ENCODE results near the gene SSPN. TPM values are rescaled to one million over a fixed set of nuclear protein-coding genes. Genes with fewer than 3 reads are reported as not detected.

SSPN gene
- polyA plus RNA-seq, 4 donors: 0.67 to 4.7 (median 1.7) TPM

GRCh38 chr12:26239122-26239851 lies 43.9 kb downstream of the SSPN start:
- Histone ChIP-seq H3K27me3 (ENCODE audit: control insufficient read depth in 3 of 3, insufficient read depth in 3 of 3, low read length in 3 of 3) (no peaks in the 10 kb centered on the region), H3K36me3 (ENCODE audit: control insufficient read depth in 3 of 3, insufficient read depth in 2 of 3, low read depth in 1 of 3, low read length in 3 of 3) (no peaks in the 10 kb centered on the region), H3K4me1 (ENCODE audit: control insufficient read depth in 3 of 3, insufficient read depth in 2 of 3, low read depth in 1 of 3, low read length in 2 of 3) (peaks cover 0 to 24% (median 2%) of the 10 kb centered on the region in 3 donors), H3K9me3 (ENCODE audit: control insufficient read depth in 2 of 2, insufficient read depth in 1 of 2, low read depth in 1 of 2, low read length in 1 of 2) (no peaks in the 10 kb centered on the region), H3K27ac (ENCODE audit: low read depth in 1 of 3, low read length in 2 of 3) (no peak overlapping the region), H3K4me3 (ENCODE audit: low read depth in 1 of 3, low read length in 3 of 3) (no peak overlapping the region)
- no peak for DNase-seq
- FAIRE-seq: no peak
- 66 to 77% (median 67%) methylated on average over 5 of the region's 5 CpGs for WGBS, 3 donors

GRCh38 chr12:26239852-26240815 lies 44.8 kb downstream of the SSPN start:
- WGBS, 3 donors: 20 to 67% (median 47%) methylated on average over 4 of the region's 4 CpGs
- FAIRE-seq (no peak), DNase-seq (peak; percentile 27 to 49)
- H3K9me3 ChIP-seq (ENCODE audit: control insufficient read depth in 2 of 2, insufficient read depth in 1 of 2, low read depth in 1 of 2, low read length in 1 of 2): no peaks in the 10 kb centered on the region
- H3K4me3 ChIP-seq (ENCODE audit: low read depth in 1 of 3, low read length in 3 of 3): no peak overlapping the region
- no peaks in the 10 kb centered on the region for H3K36me3 ChIP-seq (ENCODE audit: control insufficient read depth in 3 of 3, insufficient read depth in 2 of 3, low read depth in 1 of 3, low read length in 3 of 3)
- H3K4me1 ChIP-seq (ENCODE audit: control insufficient read depth in 3 of 3, insufficient read depth in 2 of 3, low read depth in 1 of 3, low read length in 2 of 3): peaks cover 0 to 24% (median 2%) of the 10 kb centered on the region in 3 donors
- no peak overlapping the region for H3K27ac ChIP-seq (ENCODE audit: low read depth in 1 of 3, low read length in 2 of 3)
- H3K27me3 ChIP-seq (ENCODE audit: control insufficient read depth in 3 of 3, insufficient read depth in 3 of 3, low read length in 3 of 3): no peaks in the 10 kb centered on the region

GRCh38 chr12:26241080-26241479 lies 45.7 kb downstream of the SSPN start:
- Histone ChIP-seq H3K4me1 (ENCODE audit: control insufficient read depth in 3 of 3, insufficient read depth in 2 of 3, low read depth in 1 of 3, low read length in 2 of 3) (peaks cover 6 to 29% (median 9%) of the 10 kb centered on the region in 3 donors), H3K4me3 (ENCODE audit: low read depth in 1 of 3, low read length in 3 of 3) (no peak overlapping the region), H3K36me3 (ENCODE audit: control insufficient read depth in 3 of 3, insufficient read depth in 2 of 3, low read depth in 1 of 3, low read length in 3 of 3) (no peaks in the 10 kb centered on the region), H3K9me3 (ENCODE audit: control insufficient read depth in 2 of 2, insufficient read depth in 1 of 2, low read depth in 1 of 2, low read length in 1 of 2) (no peaks in the 10 kb centered on the region), H3K27me3 (ENCODE audit: control insufficient read depth in 3 of 3, insufficient read depth in 3 of 3, low read length in 3 of 3) (no peaks in the 10 kb centered on the region), H3K27ac (ENCODE audit: low read depth in 1 of 3, low read length in 2 of 3) (no peak overlapping the region)
- DNase-seq (peak; percentile 58 to 90), FAIRE-seq (no peak)
- 12 to 58% (median 32%) methylated on average over 2 of the region's 2 CpGs for WGBS, 3 donors

- H3K36me3 ChIP-seq (ENCODE audit: control insufficient read depth in 3 of 3, insufficient read depth in 2 of 3, low read depth in 1 of 3, low read length in 3 of 3): no peaks in the 10 kb centered on the region
- DNase-seq (peak; percentile 49 to 78), FAIRE-seq (no peak)
- H3K4me3 ChIP-seq (ENCODE audit: low read depth in 1 of 3, low read length in 3 of 3): no peak overlapping the region
- no peaks in the 10 kb centered on the region for H3K27me3 ChIP-seq (ENCODE audit: control insufficient read depth in 3 of 3, insufficient read depth in 3 of 3, low read length in 3 of 3)
- peaks cover 7 to 35% (median 9%) of the 10 kb centered on the region in 3 donors for H3K4me1 ChIP-seq (ENCODE audit: control insufficient read depth in 3 of 3, insufficient read depth in 2 of 3, low read depth in 1 of 3, low read length in 2 of 3)
- no peak overlapping the region for H3K27ac ChIP-seq (ENCODE audit: low read depth in 1 of 3, low read length in 2 of 3)
- H3K9me3 ChIP-seq (ENCODE audit: control insufficient read depth in 2 of 2, insufficient read depth in 1 of 2, low read depth in 1 of 2, low read length in 1 of 2): no peaks in the 10 kb centered on the region
Measured at GRCh38 chr12:26242683-26243082, 47.3 kb downstream of the SSPN start.

GRCh38 chr12:26244503-26244902 lies 49.1 kb downstream of the SSPN start:
- peaks cover 0 to 5% of the 10 kb centered on the region in 2 donors for H3K9me3 ChIP-seq (ENCODE audit: control insufficient read depth in 2 of 2, insufficient read depth in 1 of 2, low read depth in 1 of 2, low read length in 1 of 2)
- no peak overlapping the region for H3K27ac ChIP-seq (ENCODE audit: low read depth in 1 of 3, low read length in 2 of 3)
- whole genome bisulfite sequencing, 3 donors: 83 to 89% (median 88%) methylated on average over 9 of the region's 9 CpGs
- no peaks in the 10 kb centered on the region for H3K36me3 ChIP-seq (ENCODE audit: control insufficient read depth in 3 of 3, insufficient read depth in 2 of 3, low read depth in 1 of 3, low read length in 3 of 3)
- DNase-seq (no peak), FAIRE-seq (no peak)
- H3K27me3 ChIP-seq (ENCODE audit: control insufficient read depth in 3 of 3, insufficient read depth in 3 of 3, low read length in 3 of 3): no peaks in the 10 kb centered on the region
- H3K4me3 ChIP-seq (ENCODE audit: low read depth in 1 of 3, low read length in 3 of 3): no peak overlapping the region
- H3K4me1 ChIP-seq (ENCODE audit: control insufficient read depth in 3 of 3, insufficient read depth in 2 of 3, low read depth in 1 of 3, low read length in 2 of 3): peaks cover 7 to 34% (median 9%) of the 10 kb centered on the region in 3 donors

- FAIRE-seq (no peak), DNase-seq (peak in 1 of 2 donors; percentile 31)
- Histone ChIP-seq H3K27me3 (ENCODE audit: control insufficient read depth in 3 of 3, insufficient read depth in 3 of 3, low read length in 3 of 3) (no peaks in the 10 kb centered on the region), H3K9me3 (ENCODE audit: control insufficient read depth in 2 of 2, insufficient read depth in 1 of 2, low read depth in 1 of 2, low read length in 1 of 2) (peaks cover 0 to 7% of the 10 kb centered on the region in 2 donors), H3K4me1 (ENCODE audit: control insufficient read depth in 3 of 3, insufficient read depth in 2 of 3, low read depth in 1 of 3, low read length in 2 of 3) (peaks cover 7 to 25% (median 7%) of the 10 kb centered on the region in 3 donors), H3K4me3 (ENCODE audit: low read depth in 1 of 3, low read length in 3 of 3) (no peak overlapping the region), H3K27ac (ENCODE audit: low read depth in 1 of 3, low read length in 2 of 3) (no peak overlapping the region), H3K36me3 (ENCODE audit: control insufficient read depth in 3 of 3, insufficient read depth in 2 of 3, low read depth in 1 of 3, low read length in 3 of 3) (no peaks in the 10 kb centered on the region)
- 56 to 59% (median 57%) methylated on average over 6 of the region's 6 CpGs for WGBS, 3 donors
Measured at GRCh38 chr12:26245175-26245942, 50.0 kb downstream of the SSPN start.

GRCh38 chr12:26246483-26247164 lies 51.3 kb downstream of the SSPN start:
- DNase-seq: peak; percentile 80 to 95

More at GRCh38 chr12:26246483-26247164, 51.3 kb downstream of the SSPN start:
- H3K27ac ChIP-seq (ENCODE audit: low read depth in 1 of 3, low read length in 2 of 3): peak overlapping the region in 2 of 3 donors; percentile 15 to 83
- H3K9me3 ChIP-seq (ENCODE audit: control insufficient read depth in 2 of 2, insufficient read depth in 1 of 2, low read depth in 1 of 2, low read length in 1 of 2): peaks cover 0 to 7% of the 10 kb centered on the region in 2 donors
- no peak overlapping the region for H3K4me3 ChIP-seq (ENCODE audit: low read depth in 1 of 3, low read length in 3 of 3)
- peaks cover 7 to 19% (median 7%) of the 10 kb centered on the region in 3 donors for H3K4me1 ChIP-seq (ENCODE audit: control insufficient read depth in 3 of 3, insufficient read depth in 2 of 3, low read depth in 1 of 3, low read length in 2 of 3)
- H3K36me3 ChIP-seq (ENCODE audit: control insufficient read depth in 3 of 3, insufficient read depth in 2 of 3, low read depth in 1 of 3, low read length in 3 of 3): no peaks in the 10 kb centered on the region
- no peak for FAIRE-seq
- 46 to 74% (median 59%) methylated on average over 4 of the region's 4 CpGs for WGBS, 3 donors
- no peaks in the 10 kb centered on the region for H3K27me3 ChIP-seq (ENCODE audit: control insufficient read depth in 3 of 3, insufficient read depth in 3 of 3, low read length in 3 of 3)
